Transverse colon (tissue), 4 donors: ENCODE measurements around the gene PLXND1. TPM values are rescaled to one million over a fixed set of nuclear protein-coding genes. Genes with fewer than 3 reads are reported as not detected.

Source experiments
- DNase-seq: peaks from one replicate; pipeline ENCODE4 v3.0.0-alpha.2; 2019
- H3K27ac ChIP-seq, 4 donors: fragments of 200-600 bp; sonication (generic); 2 replicates each; pipeline ENCODE4 v1.5.1; 2016 to 2018; ENCODE audit warnings: inconsistent platforms in 4 of 4
- H3K27me3 ChIP-seq: fragments of 200-600 bp; sonication (generic); 2 replicates; pipeline ENCODE4 v1.5.1; 2017; ENCODE audit warnings: inconsistent platforms
- H3K36me3 ChIP-seq, 4 donors: fragments of 200-600 bp; sonication (generic); 2 replicates each; pipeline ENCODE4 v1.5.1; 2017 to 2019; ENCODE audit warnings: inconsistent platforms in 4 of 4
- H3K4me1 ChIP-seq, 4 donors: fragments of 200-600 bp; sonication (generic); 2 replicates each; pipeline ENCODE4 v1.5.1; 2017 to 2020; ENCODE audit warnings: inconsistent platforms in 4 of 4
- H3K4me3 ChIP-seq, 4 donors: fragments of 200-600 bp; sonication (generic); 1 replicate in 1 of 4; 2 replicates in 3 of 4; pipeline versions ENCODE4 v1.5.1 to v1.6.1; 2017 to 2019; ENCODE audit warnings: inconsistent platforms in 4 of 4
- H3K9me3 ChIP-seq, 2 donors: fragments of 200-600 bp; sonication (generic); 2 replicates each; pipeline ENCODE4 v1.5.1; 2017 to 2019; ENCODE audit warnings: inconsistent platforms in 2 of 2
- CTCF ChIP-seq, 5 experiments: fragments of 200-600 bp in 3 of 5; fragments of 450-650 bp in 2 of 5; sonication (generic) in 3 of 5; IDR thresholded peaks; 1 replicate in 2 of 5; 2 replicates in 3 of 5; pipeline ENCODE4 v1.5.1; 2016 to 2017; ENCODE audit warnings: antibody characterized with exemption in 5 of 5, inconsistent platforms in 3 of 5, mild to moderate bottlenecking in 2 of 5, moderate library complexity in 1 of 5
- EP300 ChIP-seq: sonication (generic); formaldehyde crosslinking; IDR thresholded peaks from one replicate; pipeline ENCODE4 v1.6.1; 2017; ENCODE audit warnings: antibody characterized with exemption, low read depth
- POLR2A ChIP-seq: fragments of 450-650 bp; IDR thresholded peaks from one replicate; pipeline ENCODE4 v1.6.1; 2016; ENCODE audit warnings: antibody characterized with exemption, mild to moderate bottlenecking, moderate library complexity
- POLR2AphosphoS5 ChIP-seq, 3 donors: sonication (generic); formaldehyde crosslinking; IDR thresholded peaks; one replicate each; pipeline ENCODE4 v1.6.1; 2016; ENCODE audit warnings: antibody characterized with exemption in 3 of 3
- WGBS, 2 donors: methylation state at CpG; one replicate each; pipeline ENCODE4 v1.1.5; 2018; ENCODE audit warnings: low coverage in 1 of 2; 5-methylcytosine and 5-hydroxymethylcytosine counted together
- in situ Hi-C, 4 donors: fragments of 200-750 bp; cut with MboI; loops; one replicate each; pipeline versions ENCODE4 v1.15.0 to v1.15.1; 2017; ENCODE audit warnings: low sequenced_read_pairs in 3 of 4, low pct_ligation_motif_present in 1 of 4, low pct_unique_long_range_greater_than_20kb in 1 of 4
- intact Hi-C: fragments of 100-400 bp; cut with DNase I; formaldehyde crosslinking; loops from one replicate; pipeline ENCODE4 v1.15.1; 2023; ENCODE audit warnings: low total_unique reads
- total RNA-seq, 4 donors: library from RNA; depleted of rRNA; stranded (reverse); fragments of >200 nt; gene quantifications; one replicate each; pipeline ENCODE4 v1.1.0, GENCODE V29; 2016

PLXND1 gene
- total RNA-seq, 4 donors from 2014 or later = 26.4 to 71.8 (median 35.8) TPM

DNA sequence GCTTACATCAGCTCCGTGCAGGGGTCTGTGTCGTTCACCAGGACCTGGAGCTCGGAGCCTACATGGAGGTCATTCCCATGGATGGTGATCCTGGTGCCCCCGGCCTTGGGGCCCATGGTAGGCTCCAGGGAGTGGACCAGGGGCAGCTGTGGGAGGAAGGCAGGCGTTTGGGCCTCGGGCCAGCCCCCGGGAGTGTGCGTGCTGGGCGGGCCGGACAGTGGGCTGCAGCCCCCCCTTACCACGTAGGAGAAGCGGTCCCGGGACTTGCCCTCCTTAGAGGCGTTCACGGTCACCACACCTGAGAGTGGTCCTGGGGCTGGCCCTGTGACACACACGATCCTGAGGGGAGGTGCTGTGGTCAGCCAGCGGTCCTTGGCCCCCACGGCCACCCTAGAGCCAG, 33.9 kb downstream of the PLXND1 start:
- DNase-seq = no peak
- no peak overlapping the region for H3K4me3 ChIP-seq
- H3K27me3 ChIP-seq = no peaks in the 10 kb centered on the region
- H3K27ac ChIP-seq = no peak overlapping the region
- WGBS, 2 donors = 80% methylated on average over 12 of the region's 18 CpGs; no CpG with 5 or more reads in 1 of the 2 donors
- H3K4me1 ChIP-seq = peaks cover 12 to 16% (median 15%) of the 10 kb centered on the region in 4 donors
- no peaks in the 10 kb centered on the region for H3K9me3 ChIP-seq
- TF ChIP-seq POLR2A (no peak), EP300 (no peak), CTCF (IDR thresholded peaks at IDR 0.05) (no peak), POLR2AphosphoS5 (IDR thresholded peaks at IDR 0.05) (no peak)
- intact Hi-C loops (no loop called here), in situ Hi-C loops (no loop called here)
- H3K36me3 ChIP-seq = no peaks in the 10 kb centered on the region

DNA sequence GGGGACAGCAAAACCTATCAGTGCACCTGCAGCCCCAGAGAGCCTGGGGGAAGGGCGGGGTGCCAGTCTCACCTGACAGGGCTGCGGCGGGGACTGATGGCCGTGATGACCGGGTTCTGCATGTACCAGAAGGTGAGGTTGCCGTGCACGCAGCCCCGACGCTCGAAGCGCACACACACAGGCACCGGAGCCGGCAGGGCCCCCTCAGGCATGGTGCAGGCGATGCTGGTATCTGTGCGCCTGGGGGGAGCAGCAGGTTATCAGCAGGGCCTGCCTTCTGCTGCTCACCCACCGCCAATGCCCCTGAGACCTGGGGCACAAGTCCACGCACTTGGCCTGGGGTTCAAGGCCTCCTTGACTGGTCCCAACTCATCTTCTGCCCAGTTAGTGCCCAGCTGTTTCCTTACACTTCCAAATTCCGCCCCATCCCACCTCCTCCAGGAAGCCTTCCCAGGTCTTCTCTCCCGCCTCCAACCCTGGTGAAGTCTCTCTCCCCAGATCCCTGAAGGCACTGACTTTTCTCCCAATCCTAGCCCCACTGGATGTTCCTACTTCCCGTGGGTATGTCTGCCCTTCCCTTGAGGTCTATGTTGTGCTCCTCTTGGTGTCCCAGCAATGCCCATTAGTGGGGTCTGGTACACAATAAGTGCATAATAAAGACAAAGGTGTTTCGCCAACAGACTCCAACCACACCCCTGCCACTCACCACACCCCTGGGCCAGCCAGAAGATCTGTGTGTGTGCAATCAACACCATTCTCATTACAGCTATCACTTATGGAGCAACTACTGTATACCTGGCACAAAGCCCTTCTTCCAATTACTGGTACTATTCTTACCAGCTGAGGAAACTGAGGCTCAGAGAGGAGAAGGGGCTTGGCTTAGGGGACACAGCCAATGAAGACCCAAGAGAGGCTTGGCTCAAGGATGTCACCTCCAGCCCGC, 34.6 kb downstream of the PLXND1 start:
- intact Hi-C loops (no loop called here), in situ Hi-C loops (no loop called here)
- peaks cover 6 to 9% (median 8%) of the 10 kb centered on the region in 4 donors for H3K4me1 ChIP-seq
- no peaks in the 10 kb centered on the region for H3K9me3 ChIP-seq
- H3K27ac ChIP-seq = no peak overlapping the region
- no peaks in the 10 kb centered on the region for H3K36me3 ChIP-seq
- DNase-seq = no peak
- TF ChIP-seq POLR2A (no peak), EP300 (no peak), POLR2AphosphoS5 (IDR thresholded peaks at IDR 0.05) (no peak), CTCF (IDR thresholded peaks at IDR 0.05) (no peak)
- WGBS, 2 donors = 87 to 95% methylated on average over 3 to 20 of the region's 22 CpGs
- no peak overlapping the region for H3K4me3 ChIP-seq
- H3K27me3 ChIP-seq = no peaks in the 10 kb centered on the region

- no peaks in the 10 kb centered on the region for H3K9me3 ChIP-seq
- H3K4me1 ChIP-seq = no peaks in the 10 kb centered on the region
- DNase-seq = no peak
- H3K27me3 ChIP-seq = no peaks in the 10 kb centered on the region
- no peak overlapping the region for H3K4me3 ChIP-seq
- H3K27ac ChIP-seq = no peak overlapping the region
- intact Hi-C loops (no loop called here), in situ Hi-C loops (no loop called here)
- WGBS, 2 donors = 86% methylated on average over 7 of the region's 7 CpGs; no CpG with 5 or more reads in 1 of the 2 donors
- no peaks in the 10 kb centered on the region for H3K36me3 ChIP-seq
- TF ChIP-seq POLR2AphosphoS5 (IDR thresholded peaks at IDR 0.05) = no peak
- TF ChIP-seq POLR2A = no peak
- TF ChIP-seq CTCF (IDR thresholded peaks at IDR 0.05) = no peak
- TF ChIP-seq EP300 = no peak
Observed at GRCh38 chr3:129569856-129570255, 36.6 kb downstream of the PLXND1 start.

DNA sequence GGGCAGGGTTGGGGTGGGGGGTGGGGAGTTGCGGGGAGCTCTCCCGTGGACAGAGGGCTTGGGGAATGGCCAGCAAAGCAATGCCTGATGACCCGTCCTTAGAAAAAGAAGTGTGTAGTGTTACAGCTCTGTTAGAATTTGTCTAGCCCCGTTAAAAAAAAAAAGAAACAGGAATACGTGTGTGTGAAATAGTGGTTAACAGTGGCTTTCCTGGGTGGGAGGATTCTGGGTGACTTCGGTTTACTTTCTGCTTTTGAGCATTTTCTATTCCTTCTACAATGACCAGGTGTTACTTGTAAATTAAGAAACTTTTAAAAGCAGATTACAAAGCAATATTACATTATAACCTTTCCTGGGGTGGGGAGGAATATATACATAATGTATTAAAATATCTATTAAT, 38.5 kb downstream of the PLXND1 start:
- intact Hi-C loops = no loop called here
- no peak overlapping the region for H3K27ac ChIP-seq
- TF ChIP-seq CTCF (IDR thresholded peaks at IDR 0.05) = no peak
- no peak for TF ChIP-seq POLR2AphosphoS5 (IDR thresholded peaks at IDR 0.05)
- TF ChIP-seq POLR2A = no peak
- peaks cover 0 to 7% (median 2%) of the 10 kb centered on the region in 4 donors for H3K4me1 ChIP-seq
- no peaks in the 10 kb centered on the region for H3K36me3 ChIP-seq
- DNase-seq = no peak
- no peaks in the 10 kb centered on the region for H3K27me3 ChIP-seq
- in situ Hi-C loops = no loop called here
- no peak overlapping the region for H3K4me3 ChIP-seq
- H3K9me3 ChIP-seq = no peaks in the 10 kb centered on the region
- 33 to 55% methylated on average over 4 to 6 of the region's 6 CpGs for WGBS, 2 donors
